T-helper 17 cell (primary cell): ENCODE measurements around the gene IL22. TPM values are rescaled to one million over a fixed set of nuclear protein-coding genes. Genes with fewer than 3 reads are reported as not detected.

ENCODE experiments used
- ATAC-seq: fragments of 150-1000 bp; cut with Tn5 transposase; 2 replicates; pipeline ENCODE4 v1.10.0; 2021; ENCODE audit warnings: mild to moderate bottlenecking, moderate library complexity
- DNase-seq, 3 donors: peaks; one replicate each; pipeline versions ENCODE4 v3.0.0 to v3.0.0-alpha.2; 2020 to 2021
- H3K9me3 ChIP-seq: one replicate; pipeline ENCODE4 v1.7.0; 2013; ENCODE audit warnings: low read length, mild to moderate bottlenecking; ENCODE audit not compliant: control insufficient read depth, poor library complexity, severe bottlenecking
- H3K27ac Mint-ChIP-seq: one replicate; pipeline ENCODE4 v1.8.0; 2022; ENCODE audit warnings: mild to moderate bottlenecking, moderate library complexity, mixed read lengths
- H3K27me3 Mint-ChIP-seq: one replicate; pipeline ENCODE4 v1.8.0; 2022; ENCODE audit warnings: mixed read lengths
- H3K36me3 Mint-ChIP-seq: one replicate; pipeline ENCODE4 v1.8.0; 2022; ENCODE audit warnings: low read depth, mixed read lengths
- H3K4me1 Mint-ChIP-seq: one replicate; pipeline ENCODE4 v1.8.0; 2022; ENCODE audit warnings: mild to moderate bottlenecking, mixed read lengths
- H3K4me3 Mint-ChIP-seq: one replicate; pipeline ENCODE4 v1.8.0; 2022; ENCODE audit warnings: mild to moderate bottlenecking, moderate library complexity, mixed read lengths
- total RNA-seq, 4 donors: library from RNA in 2 of 4; stranded (reverse) in 2 of 4; gene quantifications; one replicate each; pipeline ENCODE4 v1.2.3 and lab custom pipeline; 2022 to 2026

The IL22 gene
- total RNA-seq, 2 donors from 2014 or later = 0.50 to 5.6 TPM

DNA sequence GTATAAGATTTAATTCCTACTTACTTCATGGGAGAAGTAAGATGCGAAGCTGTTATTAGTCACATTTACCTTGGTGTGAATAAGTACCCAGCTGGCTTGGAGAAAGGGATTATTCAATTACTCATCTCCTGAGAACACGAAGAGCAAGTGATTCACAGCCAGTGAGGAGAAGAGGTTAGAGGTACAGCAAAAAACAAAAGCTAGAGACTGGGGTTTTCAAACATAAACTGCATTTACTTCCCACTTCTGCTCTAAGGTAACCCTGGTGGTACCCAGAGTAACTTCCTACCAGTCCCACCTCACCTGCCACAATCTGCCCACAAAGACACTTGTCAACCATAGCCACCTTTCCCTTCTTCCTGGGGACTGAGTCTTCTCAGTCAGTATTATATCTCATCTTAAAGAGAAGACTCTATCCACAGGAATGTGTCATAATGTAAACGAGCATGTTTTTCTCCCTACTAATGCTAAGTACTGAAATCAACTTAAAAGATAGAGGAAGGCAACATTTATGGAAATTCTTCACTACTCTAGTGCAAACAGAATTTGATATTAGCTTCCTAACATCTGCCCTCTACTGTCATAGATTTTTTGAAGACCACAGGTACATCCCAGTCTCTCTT lies 6.0 kb upstream of the IL22 start:
- DNase-seq (no peak), ATAC-seq (peak; percentile 27)
- no peaks in the 10 kb centered on the region for H3K36me3 Mint-ChIP-seq
- H3K27ac Mint-ChIP-seq = no peak overlapping the region
- H3K4me3 Mint-ChIP-seq = no peak overlapping the region
- H3K4me1 Mint-ChIP-seq = peaks cover 12% of the 10 kb centered on the region
- H3K9me3 ChIP-seq = no peaks in the 10 kb centered on the region
- H3K27me3 Mint-ChIP-seq = no peaks in the 10 kb centered on the region

DNA sequence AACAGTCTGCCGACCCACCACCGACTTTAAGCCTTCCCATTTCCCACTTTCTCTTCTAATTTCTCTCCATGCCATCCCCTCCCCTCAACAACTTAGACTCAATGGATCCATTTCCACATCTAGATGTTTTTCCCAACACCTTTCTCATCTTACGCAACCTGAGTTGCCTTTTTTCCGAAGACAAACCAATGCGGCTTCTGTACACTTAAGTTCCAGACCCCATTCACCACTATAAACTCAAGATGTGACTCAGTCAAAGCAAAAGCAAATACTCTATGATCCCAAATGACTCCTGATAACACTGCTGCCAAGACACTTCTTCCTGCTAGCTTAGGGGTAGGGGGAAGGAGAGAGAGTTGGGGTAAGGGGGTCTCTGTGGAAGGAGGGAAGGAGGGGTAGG lies 1.3 kb downstream of the IL22 start:
- H3K9me3 ChIP-seq = no peaks in the 10 kb centered on the region
- Mint-ChIP-seq H3K27ac (no peak overlapping the region), H3K4me3 (peak overlapping the region; percentile 1), H3K4me1 (peaks cover 14% of the 10 kb centered on the region), H3K27me3 (peaks cover 4% of the 10 kb centered on the region), H3K36me3 (peaks cover 3% of the 10 kb centered on the region)
- DNase-seq = no peak
- ATAC-seq = no peak

DNA sequence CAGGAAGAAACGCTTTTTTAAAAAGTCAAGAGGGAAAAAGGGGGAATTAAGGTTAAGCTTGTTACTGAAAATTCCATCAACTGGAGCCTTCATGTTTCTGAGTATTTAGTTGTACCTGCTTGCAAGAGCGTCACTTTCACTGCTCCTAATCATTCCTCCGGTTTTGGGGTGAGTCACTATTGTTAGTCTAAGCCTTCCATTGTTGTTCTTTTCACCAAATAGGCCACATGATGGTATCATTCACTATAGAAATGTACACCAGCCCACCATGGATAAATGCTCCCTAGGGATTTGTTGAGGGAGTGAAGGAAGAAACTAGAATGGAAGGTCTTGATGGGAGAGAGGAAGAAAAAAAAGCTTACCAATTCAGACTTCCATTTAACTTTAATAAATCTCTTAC lies 3.0 kb downstream of the IL22 start:
- no peak overlapping the region for H3K27ac Mint-ChIP-seq
- no peak overlapping the region for H3K4me3 Mint-ChIP-seq
- DNase-seq = no peak
- H3K27me3 Mint-ChIP-seq = peaks cover 12% of the 10 kb centered on the region
- H3K4me1 Mint-ChIP-seq = peaks cover 14% of the 10 kb centered on the region
- no peak for ATAC-seq
- no peaks in the 10 kb centered on the region for H3K9me3 ChIP-seq
- peaks cover 3% of the 10 kb centered on the region for H3K36me3 Mint-ChIP-seq

DNA sequence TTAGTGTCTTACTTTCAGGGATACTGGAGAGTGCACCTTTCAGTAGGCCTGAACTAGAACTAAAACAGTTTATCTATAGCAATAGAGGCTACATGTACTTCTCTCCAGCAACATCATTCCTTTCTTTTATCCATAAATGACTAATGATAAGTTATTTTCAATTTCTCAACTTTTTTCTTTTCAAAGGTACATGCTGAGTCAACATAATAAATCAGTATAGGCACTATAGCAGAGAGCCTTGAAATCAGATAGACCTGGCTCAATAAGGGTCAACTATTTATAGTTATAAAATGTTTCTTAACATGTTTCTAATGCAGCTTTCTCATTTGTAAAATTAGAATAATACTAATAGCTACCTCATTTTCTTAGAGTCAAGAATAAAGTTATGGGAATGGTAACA lies 5.6 kb downstream of the IL22 start:
- ATAC-seq (no peak), DNase-seq (no peak)
- no peaks in the 10 kb centered on the region for H3K9me3 ChIP-seq
- no peak overlapping the region for H3K4me3 Mint-ChIP-seq
- H3K27ac Mint-ChIP-seq = no peak overlapping the region
- peaks cover 11% of the 10 kb centered on the region for H3K27me3 Mint-ChIP-seq
- H3K36me3 Mint-ChIP-seq = peaks cover 3% of the 10 kb centered on the region
- peaks cover 11% of the 10 kb centered on the region for H3K4me1 Mint-ChIP-seq

DNA sequence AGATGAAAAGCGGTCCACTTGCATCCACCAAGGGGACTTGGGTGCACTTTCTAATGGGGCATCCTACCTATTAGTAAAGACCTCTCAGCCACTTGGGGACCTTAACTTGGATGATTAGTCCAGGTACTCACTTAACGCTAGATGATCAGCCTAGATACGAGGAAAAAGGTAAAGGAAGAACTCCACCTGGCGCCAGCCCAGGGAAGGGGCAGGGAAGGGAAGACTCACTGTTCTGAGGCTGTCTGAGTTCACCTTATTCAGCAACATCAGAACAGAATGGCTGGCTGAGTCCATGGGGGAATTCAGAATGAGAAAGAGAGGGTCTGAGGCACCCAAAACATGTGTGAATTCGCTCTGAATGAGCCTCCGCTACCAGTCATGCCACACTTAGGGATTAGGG lies 7.1 kb downstream of the IL22 start:
- DNase-seq (no peak), ATAC-seq (no peak)
- Mint-ChIP-seq H3K27ac (no peak overlapping the region), H3K36me3 (peaks cover 3% of the 10 kb centered on the region), H3K4me3 (no peak overlapping the region), H3K4me1 (peaks cover 3% of the 10 kb centered on the region), H3K27me3 (peaks cover 8% of the 10 kb centered on the region)
- no peaks in the 10 kb centered on the region for H3K9me3 ChIP-seq

DNA sequence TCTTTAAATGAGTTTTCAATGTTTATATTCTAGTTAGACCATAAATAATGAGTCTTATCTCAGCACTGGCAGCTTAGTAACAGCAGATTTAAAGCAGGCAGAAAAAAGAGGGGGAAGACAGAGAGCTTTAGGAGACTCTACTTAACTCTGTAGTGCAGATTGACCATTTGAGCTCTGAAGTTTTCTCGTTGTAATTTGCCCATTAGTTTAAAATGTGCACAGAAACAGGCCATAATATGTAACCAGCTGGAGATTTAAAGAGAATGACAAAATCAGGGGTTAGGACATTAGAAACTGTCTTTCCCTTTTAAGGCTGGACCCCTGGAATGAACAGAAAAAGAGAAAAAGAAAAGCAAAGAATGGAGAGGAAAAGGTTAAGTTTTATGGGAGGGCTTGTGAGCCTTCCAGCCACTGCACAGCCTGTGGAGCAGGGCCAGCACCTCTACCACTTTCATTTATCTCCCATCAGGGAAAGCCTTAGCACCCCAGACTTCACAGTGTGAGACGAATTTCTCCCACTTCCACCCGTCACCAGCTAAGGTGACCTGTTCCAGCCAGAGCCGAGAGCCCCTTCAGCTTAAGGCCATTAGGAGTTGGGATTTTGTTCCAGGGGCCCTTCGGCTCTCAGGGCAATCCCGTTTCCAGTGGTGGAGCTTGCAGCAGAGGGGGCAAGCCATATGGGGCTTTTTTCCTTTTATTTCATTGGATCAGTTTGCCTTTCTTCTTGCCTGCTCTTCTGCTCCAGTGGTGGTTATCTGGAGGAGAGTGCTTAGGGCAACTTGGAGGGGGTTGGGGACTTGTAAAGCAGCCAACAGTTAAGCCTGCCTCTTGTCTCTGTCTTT lies 8.0 kb downstream of the IL22 start:
- no peaks in the 10 kb centered on the region for H3K9me3 ChIP-seq
- no peak for ATAC-seq
- no peak overlapping the region for H3K27ac Mint-ChIP-seq
- peaks cover 8% of the 10 kb centered on the region for H3K27me3 Mint-ChIP-seq
- peaks cover 9% of the 10 kb centered on the region for H3K4me1 Mint-ChIP-seq
- H3K36me3 Mint-ChIP-seq = peaks cover 3% of the 10 kb centered on the region
- H3K4me3 Mint-ChIP-seq = no peak overlapping the region
- no peak for DNase-seq

DNA sequence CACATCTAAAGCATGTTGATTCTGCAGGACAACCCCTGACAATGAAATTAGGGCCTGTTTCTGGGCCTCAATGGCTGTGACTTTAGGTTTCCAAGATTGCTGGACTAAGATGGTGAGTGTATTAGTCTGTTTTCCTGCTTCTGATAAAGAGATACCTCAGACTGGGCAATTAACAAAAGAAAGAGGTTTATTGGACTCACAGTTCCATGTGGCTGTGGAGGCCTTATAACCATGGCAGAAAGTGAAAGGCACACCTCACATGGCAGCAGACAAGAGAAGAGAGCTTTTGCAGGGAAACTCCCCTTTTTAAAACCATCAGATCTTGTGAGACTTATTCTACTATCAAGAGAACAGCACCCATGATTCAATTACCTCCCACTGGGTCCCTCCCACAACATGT lies 10.6 kb downstream of the IL22 start:
- ATAC-seq (no peak), DNase-seq (no peak)
- H3K27me3 Mint-ChIP-seq = peaks cover 8% of the 10 kb centered on the region
- no peak overlapping the region for H3K4me3 Mint-ChIP-seq
- H3K27ac Mint-ChIP-seq = no peak overlapping the region
- peaks cover 16% of the 10 kb centered on the region for H3K4me1 Mint-ChIP-seq
- H3K9me3 ChIP-seq = no peaks in the 10 kb centered on the region
- H3K36me3 Mint-ChIP-seq = no peaks in the 10 kb centered on the region

DNA sequence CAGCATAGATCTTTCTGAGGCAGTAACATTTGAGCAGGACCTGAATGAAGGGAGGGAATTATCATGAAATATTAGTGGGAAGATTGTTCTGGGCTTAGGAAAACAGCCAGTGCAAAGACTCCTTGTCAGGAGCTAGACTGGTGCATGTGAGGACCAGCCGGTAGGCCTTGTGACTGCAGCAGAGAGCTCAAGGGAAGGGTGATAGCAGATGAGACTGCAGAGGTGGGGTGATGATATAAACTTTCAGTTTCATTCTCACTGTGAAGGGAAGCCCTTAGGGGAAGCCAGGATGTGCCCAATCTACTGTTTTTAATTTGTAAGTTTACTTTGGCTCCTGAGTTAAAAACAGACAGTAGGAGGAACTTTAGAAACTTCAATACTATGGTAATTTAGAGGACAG lies 12.4 kb downstream of the IL22 start:
- peaks cover 2% of the 10 kb centered on the region for H3K36me3 Mint-ChIP-seq
- DNase-seq = no peak
- peaks cover 28% of the 10 kb centered on the region for H3K4me1 Mint-ChIP-seq
- H3K27me3 Mint-ChIP-seq = peaks cover under 1% of the 10 kb centered on the region
- ATAC-seq = peak; percentile 90
- peak overlapping the region; percentile 80 for H3K4me3 Mint-ChIP-seq
- peak overlapping the region; percentile 91 for H3K27ac Mint-ChIP-seq
- H3K9me3 ChIP-seq = no peaks in the 10 kb centered on the region

DNA sequence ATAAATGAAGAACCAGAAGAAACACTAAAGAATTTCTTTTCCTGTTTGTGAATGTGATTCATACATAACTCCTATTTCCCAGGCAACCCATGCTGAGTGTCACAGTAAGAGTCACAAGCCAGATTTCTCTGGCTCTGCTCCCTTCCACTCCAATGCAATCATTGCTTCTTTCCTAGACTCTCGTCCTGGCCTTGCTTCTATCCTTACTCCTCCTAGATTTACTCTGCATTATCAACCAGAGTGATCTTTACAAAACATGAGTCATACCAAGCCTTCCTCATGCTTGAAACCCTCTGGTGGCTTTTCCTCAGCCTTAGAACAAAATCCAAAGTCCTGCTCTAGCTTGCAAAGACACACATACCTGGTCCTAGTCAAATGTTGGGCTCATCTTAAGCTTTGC lies 13.3 kb downstream of the IL22 start:
- H3K9me3 ChIP-seq = no peaks in the 10 kb centered on the region
- DNase-seq (no peak), ATAC-seq (no peak)
- Mint-ChIP-seq H3K4me3 (no peak overlapping the region), H3K27ac (peak overlapping the region; percentile 91), H3K36me3 (peaks cover 2% of the 10 kb centered on the region), H3K27me3 (no peaks in the 10 kb centered on the region), H3K4me1 (peaks cover 34% of the 10 kb centered on the region)

DNA sequence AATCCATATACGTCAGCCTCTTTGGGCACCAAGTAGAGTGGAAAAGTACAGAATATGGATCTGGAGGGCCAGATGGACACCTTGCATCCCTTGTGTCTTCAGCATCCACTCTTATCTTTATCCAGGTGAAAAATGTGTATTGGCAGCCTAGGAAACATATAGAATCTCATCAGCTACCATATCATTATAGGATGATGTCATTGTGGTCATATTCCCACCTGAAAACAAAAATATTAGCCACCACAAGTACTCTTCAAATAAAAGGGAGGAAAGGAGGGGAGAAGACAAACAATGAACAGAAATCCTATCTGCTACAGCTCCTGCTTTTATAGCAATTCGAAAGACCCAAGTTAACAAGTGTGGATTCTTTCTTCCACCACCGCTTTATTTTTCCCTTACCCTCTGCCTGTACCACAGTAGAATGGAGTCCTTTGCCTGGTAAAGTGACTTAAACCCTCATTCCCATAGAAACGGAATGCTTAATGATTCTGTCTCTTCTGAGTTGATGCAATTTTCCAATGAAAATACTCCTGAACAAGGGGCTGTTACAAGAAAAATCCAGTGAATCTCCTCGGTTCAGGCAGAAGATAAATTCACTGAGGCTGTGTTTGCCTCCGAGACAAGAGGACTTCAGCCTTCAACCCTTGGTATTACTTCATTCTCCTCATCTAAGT lies 14.0 kb downstream of the IL22 start:
- Mint-ChIP-seq H3K4me3 (no peak overlapping the region), H3K36me3 (peaks cover 2% of the 10 kb centered on the region), H3K27ac (peak overlapping the region; percentile 91), H3K4me1 (peaks cover 38% of the 10 kb centered on the region), H3K27me3 (no peaks in the 10 kb centered on the region)
- no peaks in the 10 kb centered on the region for H3K9me3 ChIP-seq
- DNase-seq (no peak), ATAC-seq (no peak)

DNA sequence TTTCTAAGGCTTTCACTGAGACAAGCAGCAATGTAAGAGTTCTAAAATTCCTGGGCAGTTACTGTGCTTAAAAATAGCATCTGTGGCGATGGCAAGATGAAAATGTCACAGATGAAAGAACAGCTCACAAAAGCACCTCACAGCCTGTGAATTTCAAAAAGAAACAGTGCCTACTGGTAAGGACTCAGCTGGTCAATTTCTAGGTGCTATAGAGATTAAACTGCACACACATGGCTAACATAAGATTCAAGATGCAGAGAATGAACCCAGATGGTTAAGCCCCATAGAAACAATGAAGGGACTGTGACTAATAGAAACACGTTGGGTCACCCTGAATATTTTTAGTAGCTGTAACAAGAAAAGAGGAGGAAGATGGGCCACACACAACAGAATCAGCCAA lies 15.8 kb downstream of the IL22 start:
- peaks cover 2% of the 10 kb centered on the region for H3K36me3 Mint-ChIP-seq
- peaks cover 49% of the 10 kb centered on the region for H3K4me1 Mint-ChIP-seq
- DNase-seq (no peak), ATAC-seq (no peak)
- H3K27ac Mint-ChIP-seq = no peak overlapping the region
- H3K27me3 Mint-ChIP-seq = no peaks in the 10 kb centered on the region
- H3K4me3 Mint-ChIP-seq = peak overlapping the region; percentile 92
- no peaks in the 10 kb centered on the region for H3K9me3 ChIP-seq

DNA sequence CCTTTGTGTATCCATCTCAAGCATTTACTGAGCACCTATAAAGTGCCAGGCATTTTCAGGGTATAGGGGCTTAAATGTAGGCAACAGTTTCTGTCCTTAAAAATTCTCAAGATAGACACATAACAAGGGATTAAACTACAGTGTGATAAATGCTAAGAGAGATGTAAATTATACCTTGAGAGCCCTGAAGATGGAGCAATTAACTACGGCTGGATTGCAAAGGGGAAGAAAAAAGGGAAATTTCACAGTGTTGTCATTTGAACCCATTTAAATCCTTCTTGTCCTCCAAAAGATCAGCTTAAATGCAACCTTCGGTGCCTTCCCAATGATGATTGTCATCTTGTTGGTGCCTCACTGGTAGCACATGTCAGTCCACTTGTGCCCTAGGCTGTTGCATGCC lies 16.3 kb downstream of the IL22 start:
- Mint-ChIP-seq H3K27ac (peak overlapping the region; percentile 93), H3K27me3 (no peaks in the 10 kb centered on the region), H3K4me3 (peak overlapping the region; percentile 92), H3K4me1 (peaks cover 49% of the 10 kb centered on the region), H3K36me3 (peaks cover 2% of the 10 kb centered on the region)
- ATAC-seq (no peak), DNase-seq (no peak)
- H3K9me3 ChIP-seq = no peaks in the 10 kb centered on the region

DNA sequence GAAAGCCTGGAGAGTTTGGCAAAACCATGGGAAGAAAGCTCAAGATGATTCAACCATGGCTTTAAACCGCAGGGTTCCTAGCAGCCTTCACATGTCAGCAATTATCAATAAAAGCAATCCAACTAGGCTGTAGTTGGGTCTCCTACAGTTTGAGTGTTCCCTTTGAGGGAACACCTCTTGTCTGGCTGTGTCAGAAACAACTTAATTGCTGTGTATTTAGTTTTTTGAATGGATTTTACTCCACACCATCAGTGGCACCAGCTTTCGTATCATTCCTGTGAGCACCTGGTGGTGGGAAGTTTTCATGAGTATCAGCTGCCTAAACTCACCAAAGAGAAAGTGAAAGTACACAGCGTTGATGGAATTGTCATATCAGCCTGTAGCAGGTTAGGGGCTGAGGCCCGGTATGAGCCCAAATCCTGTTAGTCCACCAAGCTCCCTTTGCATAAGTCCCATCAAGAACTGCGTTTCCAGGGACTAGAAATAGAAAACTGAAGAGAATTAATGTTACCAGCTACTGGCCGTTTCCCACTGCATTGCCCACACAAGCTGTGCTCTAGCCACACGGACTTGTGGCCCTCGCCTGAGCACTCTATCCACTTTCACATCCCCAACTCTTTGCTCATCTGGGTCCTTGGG lies 16.9 kb downstream of the IL22 start:
- Mint-ChIP-seq H3K27me3 (no peaks in the 10 kb centered on the region), H3K4me3 (peak overlapping the region; percentile 92), H3K36me3 (peaks cover 2% of the 10 kb centered on the region), H3K27ac (peak overlapping the region; percentile 93), H3K4me1 (peaks cover 49% of the 10 kb centered on the region)
- H3K9me3 ChIP-seq = no peaks in the 10 kb centered on the region
- peak; percentile 76 for ATAC-seq
- no peak for DNase-seq
